ENCODE data around the gene CLDND2. TPM values are rescaled to one million over a fixed set of nuclear protein-coding genes. Genes with fewer than 3 reads are reported as not detected.

The CLDND2 gene
- total RNA-seq, 5 donors from 2014 or later (not counting 1 experiment from before 2014, with no cell fraction given) = 2.0 to 8.5 (median 5.8) TPM

- Histone ChIP-seq H3K4me1 (ENCODE audit: control insufficient read depth in 1 of 2, extremely low read depth in 1 of 2, insufficient read depth in 2 of 2, low read length in 2 of 2) (peaks cover 18 to 90% of the 10 kb centered on the region in 2 experiments), H3K27me3 (replicated peaks in 1 of 2; ENCODE audit: control insufficient read depth in 2 of 2, extremely low read depth in 1 of 2, insufficient read depth in 2 of 2, low read length in 1 of 2) (no peaks in the 10 kb centered on the region), H3K9me3 (no peaks in the 10 kb centered on the region), H3K36me3 (ENCODE audit: control insufficient read depth in 2 of 2, extremely low read depth in 1 of 2, insufficient read depth in 1 of 2, low read length in 1 of 2) (no peaks in the 10 kb centered on the region), H3K27ac (ENCODE audit: low read length) (peak within 1 kb of the TSS; percentile 87), H3K4me3 (ENCODE audit: control insufficient read depth in 1 of 2, extremely low read depth in 1 of 2, low read length in 1 of 2) (peak within 1 kb of the TSS; percentile 17 to 75)
- DNase-seq = peak; percentile 26 to 83 (median 59)
- Mint-ChIP-seq H3K36me3 (no peaks in the 10 kb centered on the region), H3K9me3 (no peaks in the 10 kb centered on the region), H3K27ac (peak within 1 kb of the TSS; percentile 89), H3K27me3 (no peaks in the 10 kb centered on the region), H3K4me3 (peak within 1 kb of the TSS; percentile 61 to 96 (median 96)), H3K4me1 (peaks cover 59 to 74% (median 67%) of the 10 kb centered on the region in 3 donors)
- POLR2A ChIA-PET = interaction anchor here (0.6 to 1.0 kb wide), 2 partner anchors 22 to 46 kb away, joined by 3 read pairs; no protein-coding TSS in a partner anchor
- WGBS (ENCODE audit: insufficient coverage) = no CpG with 5 or more reads among the region's 9 CpGs
- peak; percentile 61 to 74 (median 68) for ATAC-seq (replicated peaks in 1 of 4)
- CTCF ChIA-PET = interaction anchor here in 1 of 2 donors (1.9 kb wide), 1 partner anchor 22 kb away, joined by 10 read pairs; no protein-coding TSS in a partner anchor
Observed at GRCh38 chr19:51372649-51373504, 4.1 kb upstream of the CLDND2 start, which contains the start of gene NKG7. Gene NKG7, minus strand, starts transcription at chr19:51372654. Its CDS starts 119 bp downstream, at chr19:51372535.

- H3K9me3 Mint-ChIP-seq = no peaks in the 10 kb centered on the region
- no peaks in the 10 kb centered on the region for H3K27me3 Mint-ChIP-seq
- CTCF ChIA-PET = interaction anchor here in 1 of 2 donors (1.9 kb wide), 1 partner anchor 23 kb away, joined by 10 read pairs; no protein-coding TSS in a partner anchor
- Histone ChIP-seq H3K4me3 (ENCODE audit: control insufficient read depth in 1 of 2, extremely low read depth in 1 of 2, low read length in 1 of 2) (peak overlapping the region; percentile 17 to 75), H3K36me3 (ENCODE audit: control insufficient read depth in 2 of 2, extremely low read depth in 1 of 2, insufficient read depth in 1 of 2, low read length in 1 of 2) (no peaks in the 10 kb centered on the region), H3K27me3 (replicated peaks in 1 of 2; ENCODE audit: control insufficient read depth in 2 of 2, extremely low read depth in 1 of 2, insufficient read depth in 2 of 2, low read length in 1 of 2) (no peaks in the 10 kb centered on the region), H3K27ac (ENCODE audit: low read length) (peak overlapping the region; percentile 87), H3K4me1 (ENCODE audit: control insufficient read depth in 1 of 2, extremely low read depth in 1 of 2, insufficient read depth in 2 of 2, low read length in 2 of 2) (peaks cover 18 to 98% of the 10 kb centered on the region in 2 experiments), H3K9me3 (no peaks in the 10 kb centered on the region)
- peak overlapping the region; percentile 61 to 96 (median 96) for H3K4me3 Mint-ChIP-seq
- WGBS (ENCODE audit: insufficient coverage) = 78% methylated on average over 12 of the region's 18 CpGs
- POLR2A ChIA-PET = interaction anchor here in 1 of 2 donors (1.0 kb wide), 1 partner anchor 23 kb away, joined by 3 read pairs; no protein-coding TSS in a partner anchor
- ATAC-seq (replicated peaks in 1 of 4) = no peak
- H3K4me1 Mint-ChIP-seq = peaks cover 64 to 81% (median 72%) of the 10 kb centered on the region in 3 donors
- DNase-seq = no peak
- H3K27ac Mint-ChIP-seq = peak overlapping the region; percentile 89
- no peaks in the 10 kb centered on the region for H3K36me3 Mint-ChIP-seq
Observed at GRCh38 chr19:51372021-51372648, 3.3 kb upstream of the CLDND2 start.

GRCh38 chr19:51371186-51371690 is 2.4 kb upstream of the CLDND2 start:
- Mint-ChIP-seq H3K9me3 (no peaks in the 10 kb centered on the region), H3K4me3 (peak overlapping the region; percentile 61 to 96 (median 96)), H3K4me1 (peaks cover 70 to 82% (median 73%) of the 10 kb centered on the region in 3 donors), H3K27ac (peak overlapping the region; percentile 89), H3K27me3 (no peaks in the 10 kb centered on the region), H3K36me3 (no peaks in the 10 kb centered on the region)
- Histone ChIP-seq H3K4me3 (ENCODE audit: control insufficient read depth in 1 of 2, extremely low read depth in 1 of 2, low read length in 1 of 2) (peak overlapping the region in 1 of 2 donors; percentile 75), H3K36me3 (ENCODE audit: control insufficient read depth in 2 of 2, extremely low read depth in 1 of 2, insufficient read depth in 1 of 2, low read length in 1 of 2) (no peaks in the 10 kb centered on the region), H3K27me3 (replicated peaks in 1 of 2; ENCODE audit: control insufficient read depth in 2 of 2, extremely low read depth in 1 of 2, insufficient read depth in 2 of 2, low read length in 1 of 2) (no peaks in the 10 kb centered on the region), H3K27ac (ENCODE audit: low read length) (peak overlapping the region; percentile 87), H3K9me3 (no peaks in the 10 kb centered on the region), H3K4me1 (ENCODE audit: control insufficient read depth in 1 of 2, extremely low read depth in 1 of 2, insufficient read depth in 2 of 2, low read length in 2 of 2) (peaks cover 18 to 96% of the 10 kb centered on the region in 2 experiments)
- ATAC-seq (replicated peaks in 1 of 4) (no peak), DNase-seq (no peak)
- ChIA-PET POLR2A (interaction anchor here in 1 of 2 donors (0.7 kb wide), 1 partner anchor 18 kb away, joined by 3 read pairs; no protein-coding TSS in a partner anchor), CTCF (interaction anchor here in 1 of 2 donors (0.5 kb wide), 1 partner anchor 24 kb away, joined by 3 read pairs; no protein-coding TSS in a partner anchor)
- WGBS (ENCODE audit: insufficient coverage) = 67% methylated on average over 5 of the region's 8 CpGs

- peak overlapping the region; percentile 89 for H3K27ac Mint-ChIP-seq
- Histone ChIP-seq H3K36me3 (ENCODE audit: control insufficient read depth in 2 of 2, extremely low read depth in 1 of 2, insufficient read depth in 1 of 2, low read length in 1 of 2) (no peaks in the 10 kb centered on the region), H3K27ac (ENCODE audit: low read length) (peak overlapping the region; percentile 87), H3K9me3 (no peaks in the 10 kb centered on the region), H3K27me3 (replicated peaks in 1 of 2; ENCODE audit: control insufficient read depth in 2 of 2, extremely low read depth in 1 of 2, insufficient read depth in 2 of 2, low read length in 1 of 2) (no peaks in the 10 kb centered on the region), H3K4me1 (ENCODE audit: control insufficient read depth in 1 of 2, extremely low read depth in 1 of 2, insufficient read depth in 2 of 2, low read length in 2 of 2) (peaks cover 15 to 95% of the 10 kb centered on the region in 2 experiments), H3K4me3 (ENCODE audit: control insufficient read depth in 1 of 2, extremely low read depth in 1 of 2, low read length in 1 of 2) (peak overlapping the region in 1 of 2 donors; percentile 75)
- peaks cover 70 to 79% (median 79%) of the 10 kb centered on the region in 3 donors for H3K4me1 Mint-ChIP-seq
- ChIA-PET CTCF (interaction anchor here in 1 of 2 donors (0.6 kb wide), 1 partner anchor 12 kb away, joined by 3 read pairs; no protein-coding TSS in a partner anchor), POLR2A (interaction anchor here in 1 of 2 donors (0.7 kb wide), 1 partner anchor 22 kb away, joined by 5 read pairs; no protein-coding TSS in a partner anchor)
- no peaks in the 10 kb centered on the region for H3K36me3 Mint-ChIP-seq
- no peaks in the 10 kb centered on the region for H3K27me3 Mint-ChIP-seq
- DNase-seq (no peak), ATAC-seq (replicated peaks in 1 of 4) (no peak)
- peak overlapping the region; percentile 61 to 96 (median 96) for H3K4me3 Mint-ChIP-seq
- 75% methylated on average over 3 of the region's 4 CpGs for WGBS (ENCODE audit: insufficient coverage)
- H3K9me3 Mint-ChIP-seq = no peaks in the 10 kb centered on the region
Observed at GRCh38 chr19:51370230-51370629, 1.4 kb upstream of the CLDND2 start.

- WGBS (ENCODE audit: insufficient coverage) = 1% methylated on average over 62 of the region's 64 CpGs
- H3K4me1 Mint-ChIP-seq = peaks cover 66 to 79% (median 75%) of the 10 kb centered on the region in 3 donors
- no peaks in the 10 kb centered on the region for H3K36me3 Mint-ChIP-seq
- H3K4me3 Mint-ChIP-seq = peak overlapping the region; percentile 96 to 98 (median 96)
- peak; percentile 77 to 83 (median 80) for ATAC-seq (replicated peaks in 1 of 4)
- ChIA-PET POLR2A (no interaction called here), CTCF (interaction anchor here in 1 of 2 donors (0.7 to 1.4 kb wide), 3 partner anchors 13 to 28 kb away, joined by 4 to 5 read pairs (median 5); no protein-coding TSS in a partner anchor)
- H3K27me3 ChIP-seq (replicated peaks in 1 of 2; ENCODE audit: control insufficient read depth in 2 of 2, extremely low read depth in 1 of 2, insufficient read depth in 2 of 2, low read length in 1 of 2) = no peaks in the 10 kb centered on the region
- H3K27ac Mint-ChIP-seq = peak overlapping the region; percentile 93 to 97
- H3K27ac ChIP-seq (ENCODE audit: low read length) = peak overlapping the region; percentile 76
- H3K9me3 Mint-ChIP-seq = no peaks in the 10 kb centered on the region
- peak overlapping the region; percentile 87 for H3K4me3 ChIP-seq (ENCODE audit: control insufficient read depth in 1 of 2, extremely low read depth in 1 of 2, low read length in 1 of 2)
- peak; percentile 72 to 98 (median 87) for DNase-seq
- H3K9me3 ChIP-seq = no peaks in the 10 kb centered on the region
- no peaks in the 10 kb centered on the region for H3K27me3 Mint-ChIP-seq
- H3K36me3 ChIP-seq (ENCODE audit: control insufficient read depth in 2 of 2, extremely low read depth in 1 of 2, insufficient read depth in 1 of 2, low read length in 1 of 2) = no peaks in the 10 kb centered on the region
- H3K4me1 ChIP-seq (ENCODE audit: control insufficient read depth in 1 of 2, extremely low read depth in 1 of 2, insufficient read depth in 2 of 2, low read length in 2 of 2) = peaks cover 12 to 87% of the 10 kb centered on the region in 2 experiments
Observed at GRCh38 chr19:51367565-51368365, 1.0 kb downstream of the CLDND2 start.
